GM13977 (cell line): ENCODE measurements around the gene FLRT3.

Experiments used
- DNase-seq: peaks from one replicate; pipeline ENCODE4 v3.0.0; 2012; ENCODE audit warnings: low spot score
- CTCF ChIP-seq: IDR thresholded peaks from 2 replicates; pipeline ENCODE4 v1.5.1; 2012; ENCODE audit warnings: mild to moderate bottlenecking, control low read depth; ENCODE audit not compliant: insufficient read depth; ENCODE audit errors: extremely low read depth, missing control alignments
- in situ Hi-C: fragments of 300-500 bp; cut with MboI; formaldehyde crosslinking; loops from one replicate; pipeline ENCODE4 v1.12.0; 2022; ENCODE audit warnings: low sequenced_read_pairs, low pct_unique_long_range_greater_than_20kb, mixed read lengths, inconsistent platforms; ENCODE audit not compliant: unreplicated experiment

FLRT3 gene

GRCh38 chr20:14337400-14338171 lies at the start of gene FLRT3:
TSS of gene FLRT3 (minus strand) at chr20:14337612. CDS start at chr20:14327506, 10,106 bp downstream.
- DNase-seq = peak; percentile 34
- peak; percentile 76 for TF ChIP-seq CTCF
- in situ Hi-C loops = loop anchor here (25.0 kb wide), 1 partner anchor 900 kb away; no protein-coding TSS in a partner anchor

GRCh38 chr20:14386726-14387125 lies 49.3 kb upstream of the FLRT3 start:
- no peak for TF ChIP-seq CTCF
- in situ Hi-C loops = no loop called here
- no peak for DNase-seq

DNA sequence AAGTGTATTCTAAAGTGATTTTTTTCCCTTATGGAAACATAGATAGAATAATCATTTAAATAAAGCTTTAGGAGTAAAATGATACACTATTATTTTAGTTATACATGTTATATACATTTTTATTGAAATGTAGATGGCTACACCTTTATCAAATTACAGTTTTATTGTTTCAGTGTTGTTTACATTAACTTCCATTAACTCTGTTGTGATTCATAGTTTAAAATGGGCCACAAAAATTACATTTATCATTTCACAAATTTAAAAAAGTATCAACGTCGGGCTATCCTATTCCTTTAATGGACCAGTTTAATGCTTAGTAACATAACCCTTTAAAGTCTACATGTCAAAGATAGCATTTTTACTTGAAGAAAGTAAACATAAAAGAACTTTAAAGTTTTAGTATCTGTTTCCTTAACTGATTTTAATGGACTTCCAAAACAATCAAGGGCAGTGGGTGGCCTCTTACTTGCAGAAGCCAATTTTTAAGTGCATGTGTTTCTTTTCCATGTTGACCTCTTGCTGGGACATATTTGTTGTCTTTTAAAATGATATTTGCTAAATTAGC lies 47.8 kb upstream of the FLRT3 start:
- TF ChIP-seq CTCF = no peak
- DNase-seq = no peak
- in situ Hi-C loops = no loop called here

- in situ Hi-C loops = no loop called here
- no peak for TF ChIP-seq CTCF
- no peak for DNase-seq
Measured at GRCh38 chr20:14384416-14385175, 47.2 kb upstream of the FLRT3 start.

DNA sequence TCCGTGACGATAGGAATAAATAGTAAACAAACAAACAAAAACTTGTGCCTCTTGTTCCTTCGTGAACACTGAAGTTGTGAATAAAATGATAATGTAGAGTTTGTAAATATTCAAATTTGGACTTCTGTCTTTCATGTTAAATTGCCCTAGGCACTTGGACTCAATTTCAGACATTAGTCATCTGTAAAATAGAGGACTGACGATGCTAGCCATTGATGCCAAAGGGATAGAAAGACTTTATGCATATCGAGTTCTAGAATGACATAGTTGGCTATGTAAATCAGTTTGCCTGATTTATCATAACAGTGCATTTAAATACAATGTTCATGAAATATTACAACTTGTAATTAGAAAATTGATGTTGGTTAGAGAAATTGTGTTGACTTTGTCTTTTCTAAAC lies 45.9 kb upstream of the FLRT3 start:
- in situ Hi-C loops = no loop called here
- no peak for TF ChIP-seq CTCF
- DNase-seq = no peak

DNA sequence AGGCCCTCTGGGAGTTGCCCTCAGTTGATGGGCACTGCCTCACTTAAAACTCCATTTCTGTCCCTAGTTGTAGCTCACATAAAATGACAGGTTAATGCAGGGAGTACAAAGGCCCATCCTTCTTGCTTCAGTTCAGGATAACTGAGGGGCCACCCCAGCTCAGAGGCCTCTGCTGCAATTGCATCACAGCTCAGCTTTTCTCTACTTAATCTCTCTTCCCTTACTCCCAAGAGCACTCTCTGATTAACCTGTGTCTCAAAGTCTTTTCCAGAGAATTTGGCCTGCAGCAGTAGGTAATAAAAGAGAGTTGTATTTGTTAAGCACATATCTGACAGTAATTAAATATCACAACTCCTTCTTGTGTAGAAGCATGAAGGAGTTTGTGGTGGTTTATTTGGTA lies 40.9 kb upstream of the FLRT3 start:
- no peak for DNase-seq
- in situ Hi-C loops = no loop called here

More for the DNA sequence above, 40.9 kb upstream of the FLRT3 start:
- no peak for TF ChIP-seq CTCF
